GM18508 (cell line): ENCODE measurements around the gene IL17A.

Source experiments
- ATAC-seq: cut with Tn5 transposase; IDR thresholded peaks from one replicate; pipeline ENCODE4 v1.9.1; 2021; ENCODE audit warnings: moderate number of reproducible peaks; ENCODE audit not compliant: insufficient read depth, unreplicated experiment

The IL17A gene

DNA sequence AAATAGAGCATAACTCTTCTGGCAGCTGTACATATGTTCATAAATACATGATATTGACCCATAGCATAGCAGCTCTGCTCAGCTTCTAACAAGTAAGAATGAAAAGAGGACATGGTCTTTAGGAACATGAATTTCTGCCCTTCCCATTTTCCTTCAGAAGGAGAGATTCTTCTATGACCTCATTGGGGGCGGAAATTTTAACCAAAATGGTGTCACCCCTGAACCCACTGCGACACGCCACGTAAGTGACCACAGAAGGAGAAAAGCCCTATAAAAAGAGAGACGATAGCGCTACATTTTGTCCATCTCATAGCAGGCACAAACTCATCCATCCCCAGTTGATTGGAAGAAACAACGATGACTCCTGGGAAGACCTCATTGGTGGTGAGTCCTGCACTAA lies at the start of gene IL17A:
IL17A (plus strand) TSS at position 301 of the 400 bp plus-strand sequence; CDS start at position 358, 57 bp downstream.
- ATAC-seq, result no peak

DNA sequence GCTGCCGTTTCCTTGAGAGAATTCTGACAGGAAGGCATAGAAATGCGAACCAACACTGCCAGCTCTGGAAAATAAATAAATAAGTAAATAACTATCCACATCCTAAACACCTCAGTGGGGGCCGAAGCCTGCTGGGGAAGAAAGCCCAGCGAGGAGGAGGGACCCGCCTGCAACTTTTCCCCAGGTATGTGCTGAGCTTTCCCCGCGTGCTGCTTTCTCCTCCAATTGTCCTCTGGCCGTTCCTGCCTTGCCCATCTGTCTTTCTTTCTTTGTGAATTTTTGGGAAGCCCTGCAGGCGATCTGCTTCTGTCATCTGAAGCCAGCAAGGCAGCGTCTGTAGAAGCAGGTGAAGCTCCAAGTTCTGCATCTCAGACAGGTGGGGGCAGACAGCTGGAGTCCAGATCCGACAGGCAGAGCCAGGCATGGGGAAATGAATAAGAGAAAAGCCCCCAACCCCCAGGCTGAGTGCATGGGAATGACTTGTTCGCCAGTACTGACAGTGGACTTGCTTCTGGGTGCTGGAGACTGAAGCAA lies 49.2 kb upstream of the IL17A start:
- no peak for ATAC-seq

DNA sequence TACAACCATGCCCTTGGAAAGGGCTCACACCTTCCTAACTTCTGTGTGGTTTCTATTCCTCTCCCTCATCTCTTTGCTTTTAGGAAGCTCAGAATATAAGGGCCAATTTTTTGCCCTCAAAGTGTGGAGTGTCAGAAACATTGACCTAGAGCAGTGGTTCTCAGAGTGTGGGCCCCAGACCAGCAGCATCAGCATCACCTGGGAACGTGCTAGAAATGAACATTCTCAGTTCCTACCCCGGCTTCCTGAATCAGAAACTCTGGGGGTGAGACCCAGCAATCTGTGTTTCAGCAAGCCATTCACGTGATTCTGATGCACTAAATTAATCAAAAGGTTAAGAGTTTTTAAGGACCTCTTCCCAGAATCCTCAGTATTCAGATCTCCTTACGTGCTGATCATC lies 47.9 kb upstream of the IL17A start:
- ATAC-seq, result no peak

DNA sequence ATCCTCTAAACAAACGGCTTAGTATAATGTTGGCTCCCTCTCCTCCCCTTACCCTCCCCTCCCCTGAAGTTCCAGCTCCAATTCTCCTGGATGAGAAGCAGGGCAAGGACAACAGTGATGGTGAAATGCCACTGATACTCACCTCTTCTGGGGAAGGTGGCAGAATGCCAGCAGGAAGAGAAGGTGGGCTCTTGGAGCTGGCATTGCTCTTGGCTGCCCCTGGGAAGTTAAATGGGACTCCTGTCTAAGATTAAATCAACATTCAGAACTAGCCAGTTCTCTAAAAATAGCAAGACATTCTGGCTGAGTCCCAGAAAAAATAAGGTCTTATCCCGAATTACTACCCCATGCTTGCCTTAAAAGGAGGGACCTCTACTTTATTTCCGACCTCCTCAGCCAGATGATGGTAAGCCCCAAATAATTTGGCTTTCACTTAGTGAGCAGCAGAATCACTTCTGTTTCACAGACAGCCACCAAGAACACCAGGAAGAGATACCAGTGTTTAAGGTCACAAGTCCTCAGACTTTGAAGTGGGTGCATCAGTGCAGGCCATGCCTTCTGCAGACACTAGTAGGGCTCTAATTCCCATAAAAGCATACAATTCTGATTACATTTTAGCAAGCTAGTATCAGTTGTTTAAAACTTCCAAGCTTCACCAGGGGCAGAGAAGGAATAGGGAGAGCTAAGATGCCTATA lies 46.0 kb upstream of the IL17A start:
- ATAC-seq, result no peak

DNA sequence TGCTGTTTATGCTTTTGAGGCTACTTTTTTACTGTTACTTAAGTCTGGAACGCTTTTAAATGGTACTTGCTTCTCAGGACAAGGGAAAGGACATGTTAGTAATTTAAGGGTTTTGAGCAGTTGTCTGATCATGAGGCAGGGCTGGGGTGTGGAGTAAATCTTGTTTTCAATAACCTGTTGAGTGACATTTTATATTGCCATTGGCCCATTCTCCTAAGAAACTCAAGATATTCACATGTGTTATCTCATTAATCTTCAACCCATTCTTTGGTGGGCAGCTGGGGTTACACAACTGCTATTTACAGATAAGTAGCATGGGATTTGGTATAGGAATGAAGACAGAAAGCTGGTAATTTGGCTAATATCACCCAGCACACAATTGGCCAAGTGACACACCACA lies 44.6 kb upstream of the IL17A start:
- ATAC-seq, result no peak

DNA sequence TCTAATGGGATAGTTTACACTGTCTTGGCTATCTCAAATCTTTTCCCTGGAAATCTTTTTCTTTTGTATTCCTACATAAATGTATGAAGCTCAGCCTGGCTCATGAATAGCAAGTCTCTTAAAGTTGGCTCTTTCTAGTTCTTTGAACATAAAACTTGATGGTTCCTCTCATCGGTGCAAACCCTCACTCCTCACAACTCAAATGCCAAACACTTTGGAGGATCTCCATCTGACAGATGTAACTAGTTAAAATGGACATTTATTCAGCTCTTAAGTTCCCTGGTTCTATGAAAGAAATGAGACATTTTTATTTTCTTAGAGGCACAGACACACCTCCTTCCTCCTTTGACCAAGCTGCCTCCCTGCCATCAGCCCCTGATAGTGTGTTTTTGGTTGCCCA lies 43.6 kb upstream of the IL17A start:
- ATAC-seq, result no peak

DNA sequence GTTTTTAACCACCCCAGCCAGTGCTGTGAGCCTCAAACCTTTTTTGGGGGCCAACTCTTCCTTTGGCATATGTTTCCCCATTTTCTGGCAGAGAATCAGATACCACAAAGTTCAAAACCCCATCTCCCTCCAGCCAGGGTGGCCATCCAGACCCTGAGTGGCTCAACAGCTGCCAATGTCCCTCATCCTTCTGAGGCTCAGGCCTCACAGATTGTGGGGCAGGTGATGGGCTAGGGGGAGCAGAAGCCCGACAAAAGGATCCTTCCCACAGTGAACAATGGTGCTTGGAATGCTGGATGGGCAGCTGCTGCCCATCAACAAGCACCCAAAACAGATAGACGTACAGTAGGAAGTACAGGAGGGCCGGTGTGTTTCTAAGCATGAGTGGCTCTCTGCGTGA lies 42.6 kb upstream of the IL17A start:
- ATAC-seq, result no peak

DNA sequence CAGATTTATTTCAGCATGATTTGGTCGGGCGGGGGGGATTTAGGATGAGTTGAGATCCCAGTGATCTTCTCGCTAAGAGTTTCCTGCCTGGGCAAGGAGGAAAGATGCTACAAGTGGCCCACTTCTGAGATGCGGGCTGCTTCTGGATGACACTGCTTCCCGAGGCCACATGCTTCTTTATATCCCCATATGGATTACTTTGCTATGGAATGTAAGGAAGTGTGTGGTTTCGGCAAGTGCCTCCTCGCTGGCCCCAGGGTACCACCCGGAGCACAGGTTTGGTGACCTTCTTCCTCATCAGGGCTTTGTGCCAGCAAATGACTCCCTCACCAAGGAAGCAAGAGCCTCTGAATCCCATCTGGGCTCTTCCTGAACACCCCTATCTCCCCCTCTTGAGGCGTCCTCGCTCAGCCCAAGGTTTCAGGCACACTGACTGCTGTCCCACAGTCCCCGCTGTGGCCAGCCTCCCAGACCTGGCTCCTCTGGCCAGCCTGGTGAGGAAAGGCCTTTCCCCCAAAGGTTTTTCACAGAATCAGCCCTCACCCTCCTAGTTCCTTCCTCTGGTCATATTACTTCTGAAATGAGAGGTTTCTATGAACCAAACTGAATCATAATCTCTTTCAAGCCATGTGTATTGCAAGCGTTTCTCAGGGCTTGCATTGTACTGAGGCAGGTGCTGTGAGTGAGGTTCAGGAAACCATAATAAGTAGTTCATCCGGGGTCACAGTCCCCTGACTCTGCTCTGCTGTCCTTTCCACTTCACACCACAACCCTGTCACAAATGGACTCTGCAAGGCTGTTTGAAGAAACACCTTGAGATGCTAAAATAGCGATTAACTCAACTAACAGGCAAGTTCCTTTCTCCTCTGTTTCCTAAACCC lies 41.7 kb upstream of the IL17A start:
- ATAC-seq, result no peak

DNA sequence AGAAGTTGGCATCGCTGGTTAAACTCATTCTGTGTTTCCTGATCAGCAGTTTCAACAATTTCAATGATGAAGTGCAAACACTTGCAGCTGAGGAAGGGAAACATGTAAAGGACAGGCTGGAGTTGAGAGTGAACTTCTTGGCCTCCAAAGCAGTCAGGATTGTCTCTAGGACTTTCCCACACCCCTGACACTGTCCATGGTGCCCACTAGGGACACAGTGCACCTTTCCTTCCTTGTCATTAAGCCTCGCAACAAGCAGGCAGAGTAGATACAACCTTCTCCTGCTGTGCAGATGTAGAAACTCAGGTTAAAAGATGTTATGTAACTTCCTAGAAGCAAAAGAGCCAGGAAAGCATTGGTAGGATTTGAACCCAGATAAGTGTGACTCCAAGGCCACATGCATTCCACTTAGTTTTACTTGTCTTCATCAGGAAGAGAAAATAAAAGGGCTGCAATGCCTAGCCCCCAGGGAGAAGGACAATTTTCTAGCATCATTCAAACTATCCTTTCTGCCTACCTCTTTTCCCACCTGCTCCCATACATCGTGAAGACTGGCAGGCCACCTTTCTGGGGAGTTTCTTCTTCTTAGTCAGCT lies 39.2 kb upstream of the IL17A start:
- ATAC-seq, result no peak

DNA sequence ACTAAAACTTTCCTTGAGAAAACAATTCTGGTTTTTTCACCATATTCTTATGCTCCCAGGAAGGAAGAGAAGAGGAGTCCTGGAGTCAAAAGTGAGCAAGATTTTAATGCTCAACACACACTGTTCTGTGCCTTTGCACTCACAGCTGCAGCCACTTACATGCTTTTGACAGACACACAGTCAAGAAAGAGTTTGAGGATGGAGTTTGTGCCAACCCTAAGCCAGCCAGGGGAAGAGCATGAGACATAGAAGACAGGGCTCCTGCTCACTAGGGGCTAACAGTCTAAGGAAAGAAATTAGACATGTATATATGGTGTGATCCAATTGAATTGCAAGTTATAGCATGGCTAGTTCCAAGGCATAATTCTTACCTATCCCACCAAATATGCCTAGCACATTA lies 37.1 kb upstream of the IL17A start:
- ATAC-seq, result no peak

DNA sequence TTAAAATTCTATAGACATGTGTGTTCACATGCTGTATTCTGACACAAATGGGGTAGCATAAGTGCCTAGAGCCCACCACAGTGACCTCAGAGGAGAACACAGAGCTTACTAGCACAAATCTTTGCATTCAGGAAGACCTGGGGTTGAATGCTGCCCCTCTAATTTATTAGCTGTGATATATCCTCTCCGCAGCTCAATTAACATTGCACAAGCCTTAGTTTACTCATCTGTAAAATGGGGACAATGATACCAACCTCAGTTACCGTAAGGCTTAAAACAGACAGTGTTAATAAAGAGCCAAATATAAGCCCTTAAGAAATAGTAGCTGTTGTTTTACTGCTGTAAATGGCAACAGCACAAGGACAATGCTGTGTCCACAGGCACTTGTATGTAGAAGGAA lies 36.2 kb upstream of the IL17A start:
- ATAC-seq, result no peak

DNA sequence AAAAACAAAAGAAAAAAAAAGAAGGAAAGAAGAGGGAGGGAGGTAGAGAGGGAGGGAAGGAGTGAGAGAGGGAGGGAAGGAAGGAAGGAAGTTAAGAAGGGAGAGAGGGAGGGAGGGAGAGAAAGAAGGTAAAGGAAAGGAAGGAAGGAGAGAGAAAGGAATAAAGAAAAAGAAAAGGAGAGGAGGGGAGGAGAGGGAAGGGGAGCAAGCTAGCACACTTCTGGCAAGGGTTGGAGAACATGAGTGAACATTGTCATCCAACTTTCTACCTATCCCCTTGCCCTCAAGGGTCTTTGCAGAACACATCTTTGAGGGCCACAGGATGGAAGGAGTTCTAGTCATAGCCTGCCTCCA lies 34.1 kb upstream of the IL17A start:
- ATAC-seq, result no peak

DNA sequence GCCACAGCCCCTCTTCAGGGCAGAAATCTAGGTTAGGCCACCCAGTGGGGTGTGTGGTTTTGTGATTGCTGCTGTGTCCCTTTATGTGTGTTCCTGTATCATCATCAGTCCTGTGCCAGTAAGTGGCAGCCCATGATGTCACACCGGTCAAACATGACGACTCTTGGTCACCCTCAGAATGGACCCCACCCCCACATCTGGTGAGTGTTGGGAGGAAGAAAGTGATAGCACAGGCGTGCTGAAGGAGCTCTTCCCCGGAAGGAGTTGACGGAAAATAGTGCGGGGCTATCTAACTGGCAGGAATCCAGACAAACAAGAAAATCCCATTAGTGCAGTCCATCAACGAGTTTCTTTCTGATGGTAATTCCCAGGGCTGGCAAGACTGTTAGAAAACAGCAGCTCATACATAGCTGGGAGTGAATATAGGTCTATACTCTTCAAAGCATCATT lies 33.4 kb upstream of the IL17A start:
- ATAC-seq, result no peak

DNA sequence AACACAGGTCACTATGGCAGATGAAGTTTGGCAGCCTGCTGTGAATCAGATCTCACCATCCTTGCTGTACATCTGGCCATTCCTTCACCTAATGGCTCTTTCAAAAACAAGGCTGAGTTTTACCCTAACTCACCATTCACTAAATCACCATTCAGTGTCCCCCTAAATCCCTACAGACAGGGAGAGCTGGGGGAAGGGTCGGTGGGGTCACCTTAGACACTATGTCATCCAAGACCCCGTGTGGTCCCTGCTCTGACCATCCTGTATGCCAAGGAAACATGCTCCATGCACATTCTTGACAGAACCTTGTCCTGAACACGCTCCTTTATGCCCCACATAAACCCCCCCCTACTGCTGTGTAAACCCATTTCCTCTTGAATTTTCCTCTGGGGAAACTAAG lies 31.8 kb upstream of the IL17A start:
- no peak for ATAC-seq

DNA sequence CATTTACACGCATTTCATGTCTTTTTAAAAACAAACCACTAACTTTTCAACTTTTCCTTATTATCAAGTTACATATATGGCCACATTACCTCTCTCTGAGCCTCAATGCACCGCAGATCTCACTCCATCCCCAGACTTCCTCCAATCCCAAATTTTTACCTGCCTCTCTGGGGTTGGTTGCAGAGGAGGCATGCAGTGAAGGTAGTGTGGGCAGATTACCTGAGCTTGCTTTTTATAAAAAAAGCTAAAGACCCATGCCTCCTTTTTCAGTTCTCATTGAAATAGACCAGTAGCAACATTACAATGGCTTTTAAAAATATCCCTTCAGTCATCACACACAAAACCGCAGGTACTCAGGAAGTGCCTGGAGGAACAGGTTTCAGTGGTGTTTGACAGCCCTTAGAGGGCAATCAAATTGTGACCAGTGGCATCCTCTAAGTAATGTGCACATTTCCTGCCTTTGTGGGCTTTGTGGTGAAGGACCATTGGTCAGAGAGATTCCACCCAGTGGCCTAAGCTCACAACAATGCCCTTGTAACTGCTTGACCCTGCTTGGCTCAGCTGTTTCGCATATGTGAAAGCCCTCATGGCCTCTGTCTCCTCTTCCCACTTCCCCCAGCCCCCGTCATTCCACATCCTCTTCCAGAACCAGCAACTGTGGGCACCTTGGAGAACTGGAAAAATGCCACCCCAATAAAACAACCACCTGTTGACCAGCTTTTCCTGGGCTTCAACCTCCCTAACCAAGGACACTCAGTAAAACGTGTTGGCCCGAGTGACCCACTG lies 30.2 kb upstream of the IL17A start:
- ATAC-seq, result peak; percentile 89

DNA sequence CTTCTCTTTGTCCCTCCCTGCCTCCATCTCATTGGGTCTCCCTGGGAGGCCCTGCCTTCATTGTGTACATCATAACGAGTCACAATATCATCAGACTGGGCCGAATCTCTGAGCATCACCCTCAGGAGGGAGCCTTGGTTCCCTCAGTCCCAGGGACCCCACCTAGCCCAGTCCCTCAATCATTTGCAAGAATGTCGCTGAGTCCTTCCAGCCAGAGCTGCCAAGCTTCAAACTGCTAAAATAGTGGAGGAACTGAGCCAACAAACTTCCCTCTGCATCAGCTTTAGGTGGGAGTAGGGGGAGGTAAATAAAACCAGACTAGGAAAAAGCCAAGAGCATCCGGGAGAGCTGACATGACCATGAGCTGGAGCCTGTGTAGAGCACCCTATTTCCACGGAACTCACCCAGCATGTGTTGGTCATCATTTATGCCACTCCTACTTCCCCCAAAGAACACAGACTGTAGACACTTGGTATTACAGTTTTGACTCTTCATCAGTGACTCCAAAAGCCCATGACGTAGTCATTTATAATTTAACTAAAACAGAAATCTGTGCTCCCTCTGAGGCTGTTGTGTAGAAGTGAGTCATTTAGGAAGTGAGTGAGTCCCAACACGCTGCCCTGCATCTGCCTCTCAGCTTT lies 28.8 kb upstream of the IL17A start:
- peak; percentile 62 for ATAC-seq

DNA sequence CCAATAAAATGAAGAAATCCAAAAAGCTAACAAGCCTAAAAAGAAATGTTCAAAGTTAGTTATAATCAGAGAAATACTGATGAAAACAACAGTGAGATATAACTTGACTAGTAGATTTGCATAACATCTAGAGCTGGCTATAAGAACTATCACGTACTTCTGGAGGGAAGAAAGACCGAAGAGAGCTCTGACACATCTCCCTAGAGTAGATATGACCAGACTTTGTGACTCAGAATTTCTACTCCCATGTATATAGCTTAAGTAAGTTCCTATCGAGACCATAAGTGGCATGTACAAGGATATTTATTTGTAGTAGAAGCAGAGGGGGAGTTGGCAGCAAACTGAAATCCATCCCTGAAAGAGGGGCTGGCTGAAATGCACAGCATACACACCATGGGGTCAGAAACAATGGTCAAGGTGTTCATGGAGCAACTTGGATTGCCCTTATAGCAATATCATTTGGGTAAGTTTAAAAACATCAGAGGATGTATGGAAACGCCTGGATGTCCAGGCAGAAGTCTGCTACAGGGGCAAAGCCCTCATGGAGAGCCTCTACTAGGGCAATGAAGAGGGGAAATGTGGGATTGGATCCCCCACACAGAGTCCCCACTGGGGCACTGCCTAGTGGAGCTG lies 25.6 kb upstream of the IL17A start:
- no peak for ATAC-seq

DNA sequence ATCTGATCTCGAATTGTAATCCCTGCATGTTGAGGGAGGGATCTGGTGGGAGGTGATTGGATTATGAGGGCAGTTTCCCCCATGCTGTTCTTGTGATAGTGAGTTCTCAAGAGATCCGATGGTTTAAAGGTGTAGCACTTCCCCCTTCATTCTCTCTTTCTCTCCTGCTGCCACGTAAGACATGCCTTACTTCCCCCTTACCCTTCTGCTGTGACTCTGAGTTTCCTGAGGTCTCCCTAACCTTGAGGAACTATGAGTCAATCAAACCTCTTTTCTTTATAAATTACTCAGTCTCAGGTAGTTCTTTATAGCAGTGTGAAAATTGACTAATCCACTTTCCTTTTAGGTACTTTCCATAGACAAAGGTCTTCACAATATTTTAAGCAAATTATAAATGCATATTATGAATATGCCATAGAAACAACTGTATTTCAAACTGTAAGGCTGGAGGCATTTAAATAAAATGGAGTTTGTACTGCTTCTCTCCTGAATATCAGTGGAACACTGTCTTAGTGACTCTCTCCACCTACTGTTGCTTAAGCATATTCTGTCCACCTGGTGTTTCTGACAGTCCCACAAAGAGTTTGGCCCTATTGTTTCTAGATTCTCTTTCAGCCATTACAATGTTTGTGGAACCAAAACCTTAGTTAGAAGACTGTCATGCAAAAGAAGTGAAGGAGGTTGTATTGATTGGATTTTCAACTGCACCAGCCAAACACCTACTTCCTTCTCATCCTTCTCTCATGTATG lies 24.3 kb upstream of the IL17A start:
- ATAC-seq, result no peak
